ENCODE results near the gene TPH1. TPM values are rescaled to one million over a fixed set of nuclear protein-coding genes. Genes with fewer than 3 reads are reported as not detected.

Gene TPH1
- polyA plus RNA-seq, 3 donors = 0.15 TPM; not detected in 2

GRCh38 chr11:18013790-18014507 is 32.1 kb downstream of the TPH1 start:
- intact Hi-C loops (cut with micrococcal nuclease) = loop anchor here in 1 of 2 donors (10.0 kb wide), 1 partner anchor 91 kb away; the partner anchor contains the start of gene SAAL1
- Mint-ChIP-seq H3K27me3 (ENCODE audit: low read depth in 3 of 3) (peaks cover 9 to 13% (median 12%) of the 10 kb centered on the region in 3 donors), H3K4me1 (peaks cover 15% of the 10 kb centered on the region), H3K4me3 (peak overlapping the region; percentile 100), H3K9me3 (peaks cover 0 to 3% (median 0%) of the 10 kb centered on the region in 7 donors), H3K27ac (peak overlapping the region in 6 of 7 donors; percentile 2 to 99 (median 90)), H3K36me3 (no peaks in the 10 kb centered on the region)
- TF ChIP-seq CTCF (IDR thresholded peaks at IDR 0.05) = no peak
- peak overlapping the region; percentile 90 for H3K4me2 ChIP-seq (replicated peaks; ENCODE audit: extremely low read depth, low read length, poor library complexity, severe bottlenecking)
- no peaks in the 10 kb centered on the region for H3K9me3 ChIP-seq (replicated peaks in 1 of 2; ENCODE audit: control insufficient read depth in 1 of 2, insufficient read depth in 1 of 2, low read length in 2 of 2)
- no peak for DNase-seq
- 17% methylated on average over 6 of the region's 11 CpGs for WGBS (ENCODE audit: insufficient coverage)
- no peaks in the 10 kb centered on the region for H4K20me1 ChIP-seq (ENCODE audit: insufficient read depth, low read length)
- peaks cover 10 to 11% of the 10 kb centered on the region in 2 donors for H3K27me3 ChIP-seq (ENCODE audit: control insufficient read depth in 2 of 2, insufficient read depth in 2 of 2, low read length in 2 of 2)
- no peaks in the 10 kb centered on the region for H3K79me2 ChIP-seq (ENCODE audit: insufficient read depth, low read length)
- peak overlapping the region in 1 of 2 donors; percentile 78 for H3K27ac ChIP-seq (ENCODE audit: low read depth in 1 of 2, low read length in 2 of 2)
- no peaks in the 10 kb centered on the region for H3K36me3 ChIP-seq (replicated peaks in 1 of 2; ENCODE audit: control insufficient read depth in 1 of 2, insufficient read depth in 2 of 2, low read length in 2 of 2)
- H2AFZ ChIP-seq (ENCODE audit: insufficient read depth, low read depth, low read length, poor library complexity, severe bottlenecking) = peak overlapping the region; percentile 98
- peak overlapping the region; percentile 89 to 97 (median 93) for H3K4me3 ChIP-seq (replicated peaks in 1 of 3; ENCODE audit: low read depth in 2 of 3, low read length in 3 of 3)
- H3K9ac ChIP-seq (ENCODE audit: insufficient read depth, low read length, poor library complexity, severe bottlenecking) = peak overlapping the region; percentile 75
- H3K4me1 ChIP-seq (ENCODE audit: control insufficient read depth in 1 of 2, insufficient read depth in 2 of 2, low read length in 2 of 2) = peaks cover 13 to 19% of the 10 kb centered on the region in 2 donors

- Histone ChIP-seq H3K27ac (ENCODE audit: low read depth in 1 of 2, low read length in 2 of 2) (peak within 1 kb of the TSS; percentile 49 to 78), H3K4me1 (ENCODE audit: control insufficient read depth in 1 of 2, insufficient read depth in 2 of 2, low read length in 2 of 2) (peaks cover 13 to 19% of the 10 kb centered on the region in 2 donors), H4K20me1 (ENCODE audit: insufficient read depth, low read length) (no peaks in the 10 kb centered on the region), H3K9me3 (replicated peaks in 1 of 2; ENCODE audit: control insufficient read depth in 1 of 2, insufficient read depth in 1 of 2, low read length in 2 of 2) (no peaks in the 10 kb centered on the region), H3K27me3 (ENCODE audit: control insufficient read depth in 2 of 2, insufficient read depth in 2 of 2, low read length in 2 of 2) (peaks cover 10 to 11% of the 10 kb centered on the region in 2 donors), H3K4me3 (replicated peaks in 1 of 3; ENCODE audit: low read depth in 2 of 3, low read length in 3 of 3) (peak within 1 kb of the TSS; percentile 89 to 97 (median 93)), H3K79me2 (ENCODE audit: insufficient read depth, low read length) (no peaks in the 10 kb centered on the region), H3K36me3 (replicated peaks in 1 of 2; ENCODE audit: control insufficient read depth in 1 of 2, insufficient read depth in 2 of 2, low read length in 2 of 2) (no peaks in the 10 kb centered on the region), H2AFZ (ENCODE audit: insufficient read depth, low read depth, low read length, poor library complexity, severe bottlenecking) (peak within 1 kb of the TSS; percentile 98), H3K9ac (ENCODE audit: insufficient read depth, low read length, poor library complexity, severe bottlenecking) (peak within 1 kb of the TSS; percentile 75), H3K4me2 (replicated peaks; ENCODE audit: extremely low read depth, low read length, poor library complexity, severe bottlenecking) (peak within 1 kb of the TSS; percentile 90)
- TF ChIP-seq CTCF (IDR thresholded peaks at IDR 0.05) = no peak
- peaks cover 9 to 13% (median 12%) of the 10 kb centered on the region in 3 donors for H3K27me3 Mint-ChIP-seq (ENCODE audit: low read depth in 3 of 3)
- under 1% methylated on average over 64 of the region's 93 CpGs for WGBS (ENCODE audit: insufficient coverage)
- peak; percentile 80 to 87 (median 83) for DNase-seq
- intact Hi-C loops (cut with micrococcal nuclease) = loop anchor here in 1 of 2 donors (10.0 kb wide), 1 partner anchor 92 kb away; the partner anchor contains the start of gene SAAL1
- H3K4me1 Mint-ChIP-seq = peaks cover 15% of the 10 kb centered on the region
- H3K4me3 Mint-ChIP-seq = peak within 1 kb of the TSS; percentile 100
- peak within 1 kb of the TSS; percentile 85 to 99 (median 94) for H3K27ac Mint-ChIP-seq
- peaks cover 0 to under 1% of the 10 kb centered on the region in 2 donors for H3K36me3 Mint-ChIP-seq
- peaks cover 0 to 3% (median 0%) of the 10 kb centered on the region in 7 donors for H3K9me3 Mint-ChIP-seq
Observed at GRCh38 chr11:18012906-18013781, 32.9 kb downstream of the TPH1 start, which contains the start of gene SERGEF. TSS of gene SERGEF (minus strand) at chr11:18013047. CDS start at chr11:18013010, 37 bp downstream.

Data from CD14-positive monocyte (primary cell).